ENCODE results near the gene PPP2R2B.
"Not testable (repeated sequence)": the region's sequence is repeated elsewhere in the genome, so short reads cannot be mapped to it uniquely, and the experiment has no call there.

Gene PPP2R2B

DNA sequence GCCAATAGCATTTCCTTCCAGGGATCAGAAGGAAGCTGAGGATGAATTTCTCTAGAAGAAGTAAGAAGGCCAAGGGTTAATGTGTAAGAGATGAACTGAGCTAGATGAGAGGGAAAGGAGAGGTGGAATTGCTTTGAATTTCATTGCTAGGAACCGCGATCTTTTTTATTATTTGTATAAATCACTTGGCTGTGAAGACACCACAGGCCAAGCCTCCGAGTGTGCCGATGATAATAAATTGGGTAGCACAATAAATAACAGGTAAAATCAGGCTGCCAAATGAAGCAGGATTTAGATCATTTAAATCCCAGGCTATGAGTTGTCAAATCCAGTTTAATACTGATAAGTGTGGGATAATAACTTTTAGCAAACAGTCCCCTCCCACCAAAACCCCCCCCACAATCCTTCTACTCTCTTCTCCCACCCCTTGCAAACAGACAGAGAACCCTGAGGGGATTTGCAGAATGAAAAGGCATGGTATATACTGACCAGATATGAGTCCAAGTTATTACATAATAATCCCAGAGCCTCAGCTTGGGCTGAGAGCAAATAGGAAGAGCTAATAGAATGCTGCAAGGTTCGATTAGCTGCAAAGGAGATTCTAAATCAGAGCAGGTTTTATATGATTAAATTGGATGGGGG lies 143.5 kb downstream of the PPP2R2B start:
- no peak for DNase-seq (ENCODE audit: low spot score)

DNA sequence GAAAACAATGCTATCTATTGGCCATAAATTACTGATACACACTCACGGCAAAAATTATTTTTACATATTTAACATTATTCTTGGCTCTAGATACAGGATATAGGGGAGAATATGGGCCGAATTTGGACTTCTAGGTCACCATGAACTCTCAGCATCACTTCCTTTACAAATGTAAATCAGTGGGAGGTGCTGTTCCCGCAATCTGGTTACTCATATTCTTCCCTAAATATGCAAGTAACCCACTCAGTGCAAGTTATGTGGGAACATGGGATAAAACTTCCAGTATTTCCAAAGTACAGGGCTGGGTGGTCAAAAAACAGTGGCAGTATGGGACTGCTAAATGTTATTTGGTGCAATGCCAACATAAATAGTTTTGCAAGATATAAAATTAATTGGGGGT lies 145.6 kb downstream of the PPP2R2B start:
- DNase-seq (ENCODE audit: low spot score), result no peak

DNA sequence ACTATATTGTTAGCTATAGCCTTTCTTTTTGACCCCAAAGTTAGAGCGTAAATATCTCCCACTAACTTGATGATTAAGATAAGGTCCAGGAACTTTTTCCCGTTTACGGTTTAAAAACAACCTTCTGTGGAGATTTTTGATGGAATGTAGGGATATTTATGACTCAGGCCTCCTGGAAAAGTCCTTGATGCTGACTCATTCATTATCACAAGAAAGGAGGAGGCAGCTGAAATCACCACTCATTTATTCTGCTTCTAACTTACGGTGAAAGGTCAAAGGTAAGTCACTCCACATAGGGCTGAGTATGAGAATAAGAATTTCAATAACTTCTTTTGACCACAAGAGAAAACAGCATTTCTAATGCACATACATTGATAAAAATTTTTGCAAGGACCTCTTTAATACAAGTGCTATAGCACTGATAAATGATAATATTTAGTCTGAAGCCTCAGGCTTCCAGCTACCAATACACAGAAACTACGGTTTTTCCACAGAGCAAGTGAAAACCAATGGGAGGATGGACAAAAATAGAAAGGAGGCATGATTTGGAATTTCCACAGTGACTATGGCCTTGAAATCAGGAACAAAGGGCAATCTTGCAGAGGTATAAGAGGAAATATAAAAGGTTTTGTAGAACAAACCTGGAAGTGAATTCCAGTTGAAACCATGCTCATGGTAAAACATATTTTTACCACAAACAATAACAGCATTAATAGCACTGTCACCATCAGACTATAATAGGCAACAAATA lies 146.5 kb downstream of the PPP2R2B start:
- no peak for DNase-seq (ENCODE audit: low spot score)

DNA sequence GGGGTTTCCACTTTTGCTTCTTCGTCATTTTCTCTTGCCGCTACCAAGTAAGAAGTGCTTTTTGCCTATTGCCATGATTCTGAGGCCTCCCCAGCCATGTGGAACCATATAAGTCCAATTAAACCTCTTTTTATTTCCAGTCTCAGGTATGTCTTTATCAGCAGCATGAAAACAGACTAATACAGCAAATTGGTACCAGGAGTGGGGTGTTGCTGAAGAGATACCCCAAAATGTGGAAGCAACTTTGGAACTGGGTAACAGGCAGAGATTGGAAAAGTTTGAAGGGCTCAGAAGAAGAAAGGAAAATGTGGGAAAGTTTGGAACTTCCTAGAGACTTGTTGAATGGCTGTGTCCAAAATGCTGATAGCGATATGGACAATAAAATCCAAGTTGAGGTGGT lies 149.8 kb downstream of the PPP2R2B start:
- not testable (repeated sequence) for DNase-seq (ENCODE audit: low spot score)

DNA sequence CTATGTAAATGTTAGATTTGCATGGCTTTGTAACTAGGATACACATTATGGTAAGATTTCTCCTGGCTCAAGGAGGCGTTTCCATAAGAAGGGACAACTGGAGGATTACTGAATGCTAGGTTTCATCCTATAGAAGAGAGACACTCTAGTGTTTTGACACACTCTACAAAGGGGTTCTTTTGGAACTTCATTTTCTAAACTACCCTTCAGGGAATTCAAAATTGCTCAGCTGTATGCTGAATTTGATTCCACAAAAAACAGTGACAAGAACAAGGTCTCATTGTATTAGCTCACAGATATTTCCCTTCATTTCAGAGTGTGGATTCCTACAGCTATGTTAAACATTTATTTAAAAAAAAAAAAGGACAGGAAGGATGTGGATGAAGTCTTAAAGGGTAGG lies 151.7 kb downstream of the PPP2R2B start:
- no peak for DNase-seq (ENCODE audit: low spot score)

DNA sequence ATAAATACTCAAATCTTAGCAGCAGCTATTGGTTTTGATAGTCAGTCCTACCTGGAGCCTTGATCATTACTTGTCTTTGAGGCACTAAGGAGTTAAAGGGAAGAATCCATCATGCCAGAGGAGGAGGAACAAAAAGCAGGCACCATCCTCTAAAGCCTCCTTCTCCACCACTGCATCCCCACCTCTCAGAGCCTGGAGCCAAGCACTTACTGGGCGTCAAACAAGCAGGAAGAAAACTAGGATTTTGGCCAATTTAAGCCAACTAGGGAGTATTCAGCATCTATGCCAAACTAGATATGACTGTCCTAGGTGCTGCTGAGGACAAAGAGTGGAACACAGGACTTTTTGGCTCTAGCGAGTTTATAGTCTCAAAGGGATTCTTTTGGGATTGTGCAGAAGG lies 152.5 kb downstream of the PPP2R2B start:
- DNase-seq (ENCODE audit: low spot score), result no peak

DNA sequence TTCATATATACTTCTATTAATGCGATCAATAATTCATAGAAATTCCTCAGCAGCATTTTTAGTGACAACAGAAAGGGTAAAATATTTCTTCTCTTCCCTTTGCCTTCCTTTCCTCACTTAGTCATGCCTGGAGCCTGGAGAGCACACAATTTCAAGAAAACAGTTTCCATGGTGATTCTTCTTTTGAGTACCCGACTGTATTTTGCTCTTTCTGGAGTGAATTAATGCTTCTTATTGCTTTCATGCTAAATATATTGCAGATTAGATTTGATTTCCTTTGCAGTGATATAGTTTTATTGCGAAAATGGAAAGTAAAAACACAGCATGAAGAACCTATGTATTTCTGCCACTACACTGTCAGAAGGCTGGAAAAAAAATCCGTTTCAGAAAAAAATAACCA lies 153.5 kb downstream of the PPP2R2B start:
- DNase-seq (ENCODE audit: low spot score), result no peak

DNA sequence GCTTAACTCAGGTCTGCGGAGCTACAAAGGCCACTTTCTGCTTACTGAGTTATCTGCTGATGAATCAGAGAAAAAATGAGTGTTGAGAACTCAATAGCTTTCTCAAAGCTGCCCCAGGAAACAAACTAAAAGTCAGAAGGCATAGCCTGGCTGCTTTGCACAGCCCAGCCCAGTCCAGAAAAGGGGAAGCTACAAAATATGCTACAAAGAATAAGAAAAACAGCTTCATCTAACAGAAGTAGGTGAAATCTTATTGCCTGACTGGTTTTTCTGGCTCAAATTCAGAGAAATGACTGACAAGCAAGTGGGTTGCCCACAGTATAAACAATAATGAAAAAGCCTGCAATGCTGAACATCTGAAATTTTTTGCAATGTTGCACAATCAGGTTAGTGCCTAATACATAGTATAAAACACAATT lies 156.2 kb downstream of the PPP2R2B start:
- DNase-seq (ENCODE audit: low spot score), result no peak

DNA sequence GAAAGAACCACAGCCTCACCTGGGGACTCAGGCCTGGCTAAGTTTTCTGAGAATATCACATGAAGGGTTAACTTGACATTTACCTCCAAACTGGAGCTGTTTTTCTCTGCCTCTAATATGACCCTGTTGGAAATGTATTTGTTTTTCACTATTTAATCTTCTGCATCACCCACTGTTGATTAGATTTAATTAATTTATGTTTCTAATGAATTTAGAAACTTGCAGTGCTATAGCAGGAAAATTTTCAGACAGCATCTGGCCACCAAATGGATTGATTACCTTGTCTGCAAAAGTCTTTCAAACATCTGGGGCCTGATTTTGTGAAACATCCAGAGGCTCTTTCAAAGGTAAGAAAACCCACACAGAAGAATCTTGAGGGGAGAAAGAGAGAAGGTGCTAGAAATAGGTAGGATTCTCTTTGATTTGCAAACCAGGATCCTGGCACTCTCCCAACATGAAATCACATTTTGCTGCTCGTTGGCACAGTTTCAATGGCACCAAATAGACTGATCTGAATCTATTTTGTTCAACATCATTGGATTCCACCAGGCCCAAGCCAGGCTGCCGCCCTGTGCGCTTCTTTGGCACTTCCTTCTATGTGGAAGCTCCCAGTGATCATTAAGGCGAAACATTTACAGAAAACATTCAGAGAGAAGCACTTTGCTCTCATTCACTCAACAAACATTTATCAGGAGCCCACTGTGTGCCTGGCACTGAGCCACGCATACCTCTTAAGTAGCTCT lies 157.3 kb downstream of the PPP2R2B start:
- no peak for DNase-seq (ENCODE audit: low spot score)

DNA sequence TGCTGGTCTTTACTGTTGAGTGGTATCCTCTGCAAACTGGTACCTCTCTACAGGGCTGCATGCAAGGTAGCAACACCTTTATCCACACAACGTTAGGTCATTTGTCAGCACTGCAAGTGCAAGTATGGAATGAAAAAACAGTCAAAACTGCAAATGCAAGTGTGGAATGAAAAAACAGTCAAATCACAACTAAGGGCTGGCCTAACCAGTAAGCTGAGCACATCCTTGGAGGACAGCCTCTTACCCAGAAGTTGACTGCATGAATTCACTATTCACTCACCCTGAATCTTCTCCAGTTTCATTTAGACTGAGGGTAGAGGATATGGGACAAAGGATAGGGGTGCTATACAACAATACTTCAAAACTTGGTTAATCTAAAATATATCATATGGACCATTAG lies 158.4 kb downstream of the PPP2R2B start:
- no peak for DNase-seq (ENCODE audit: low spot score)

DNA sequence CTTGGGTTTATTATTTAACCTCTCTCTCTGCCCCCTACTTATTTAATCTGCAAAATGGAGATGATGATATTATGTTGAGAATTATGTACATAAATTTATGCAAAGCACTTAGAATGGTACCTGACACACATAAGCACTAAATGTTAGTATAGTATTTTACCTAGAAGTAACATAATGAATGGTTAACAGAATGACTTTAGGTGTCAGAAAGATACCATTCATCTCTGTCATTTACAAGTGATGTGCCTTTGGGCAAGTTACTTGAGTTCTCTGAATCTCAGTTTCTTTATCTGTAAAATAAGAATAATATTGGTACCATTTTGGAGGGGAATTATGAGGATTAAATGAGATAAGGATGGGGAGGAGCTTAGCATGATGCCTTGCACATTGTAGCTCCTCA lies 159.4 kb downstream of the PPP2R2B start:
- DNase-seq (ENCODE audit: low spot score), result no peak

DNA sequence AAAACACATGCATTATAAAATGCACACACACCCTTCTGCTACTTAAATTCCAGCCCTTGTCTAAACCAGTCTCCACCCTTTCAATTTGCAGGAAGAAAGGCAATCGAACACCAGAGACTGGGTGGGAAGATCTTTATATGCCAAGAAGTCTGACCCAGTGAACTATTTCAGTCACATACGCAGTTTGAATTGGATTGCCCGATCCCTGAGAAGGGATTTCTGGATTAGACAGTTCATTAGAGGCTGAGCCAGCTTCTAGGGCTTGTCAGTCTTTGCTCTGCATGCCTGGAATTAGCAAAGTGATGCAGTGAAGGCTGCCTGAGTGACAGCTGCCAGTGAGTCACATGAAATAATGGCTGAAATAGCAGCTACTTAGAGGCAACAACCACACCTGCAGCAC lies 159.9 kb downstream of the PPP2R2B start:
- no peak for DNase-seq (ENCODE audit: low spot score)

DNA sequence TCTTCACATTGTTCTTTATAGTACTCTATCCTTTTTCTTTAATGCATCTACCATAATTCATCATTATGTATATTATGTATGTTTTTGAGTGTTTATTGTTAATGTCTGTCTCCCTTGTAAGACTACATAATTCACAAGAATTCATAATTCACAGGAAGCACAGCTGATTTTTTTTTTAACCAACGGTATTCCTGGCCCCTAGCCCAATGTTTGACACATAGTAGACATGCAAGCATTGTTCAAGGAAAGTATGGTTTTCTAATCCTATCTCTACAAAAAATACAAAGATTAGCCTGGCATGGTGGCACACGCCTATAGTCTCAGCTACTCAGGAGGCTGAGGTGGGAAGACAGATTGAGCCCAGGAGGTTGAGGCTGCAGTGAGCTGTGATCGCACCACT lies 160.6 kb downstream of the PPP2R2B start:
- DNase-seq (ENCODE audit: low spot score), result no peak

DNA sequence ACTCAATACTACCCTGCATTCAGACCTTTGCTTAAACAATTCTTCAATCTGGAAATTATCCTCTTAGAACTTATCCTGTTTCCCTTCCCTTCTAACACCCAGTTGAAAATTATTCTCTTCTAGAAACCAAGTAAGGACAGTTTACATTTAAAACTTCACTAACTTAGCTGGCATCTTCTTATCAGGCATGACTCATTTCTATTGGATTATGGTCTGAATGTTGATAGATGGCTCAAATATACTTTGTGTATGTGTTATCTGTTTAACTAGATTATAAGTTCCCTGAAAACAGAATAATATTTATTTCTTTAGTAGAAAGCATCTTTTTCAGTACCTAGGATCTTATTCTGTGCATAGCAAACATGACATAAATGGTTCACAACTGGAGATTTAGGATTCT lies 161.9 kb downstream of the PPP2R2B start:
- no peak for DNase-seq (ENCODE audit: low spot score)

DNA sequence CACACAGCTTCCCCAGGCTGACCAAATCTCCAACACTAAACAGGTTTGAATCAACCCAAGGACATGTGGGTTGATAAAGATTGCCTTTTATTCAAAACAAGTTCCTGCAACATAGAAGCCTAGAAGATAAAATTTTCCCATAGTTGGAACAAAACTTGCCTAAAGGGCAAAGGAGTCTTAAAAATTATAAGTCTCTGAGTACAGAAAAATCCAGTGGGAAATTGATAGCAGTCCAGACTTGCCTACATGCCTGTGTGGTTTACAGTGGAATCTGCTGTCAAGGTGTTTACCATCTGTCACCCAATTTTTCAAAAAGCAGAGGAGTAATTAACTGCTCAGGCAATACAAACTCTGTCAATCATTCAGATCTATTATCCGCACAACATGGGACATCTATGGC lies 168.2 kb downstream of the PPP2R2B start:
- no peak for DNase-seq (ENCODE audit: low spot score)

DNA sequence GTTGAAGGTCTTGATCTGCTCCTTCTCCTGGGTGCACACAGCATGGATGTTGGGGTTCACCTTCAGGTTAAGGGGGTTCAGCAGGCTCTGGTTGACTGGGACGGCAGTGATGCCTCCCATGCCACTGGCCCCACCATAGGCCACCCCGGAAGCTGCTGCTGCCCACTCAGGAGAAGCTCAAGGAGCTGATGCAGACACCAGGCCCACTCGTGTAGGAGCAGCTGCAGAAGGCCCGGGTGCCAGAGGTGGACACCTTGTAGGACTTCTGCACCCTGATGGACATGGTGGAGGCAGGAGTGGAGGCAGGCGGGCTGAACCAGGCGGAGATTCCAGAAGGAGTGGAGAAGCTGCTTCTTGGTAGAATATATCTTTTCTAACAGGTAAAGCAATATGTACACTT lies 171.2 kb downstream of the PPP2R2B start:
- DNase-seq (ENCODE audit: low spot score), result no peak

DNA sequence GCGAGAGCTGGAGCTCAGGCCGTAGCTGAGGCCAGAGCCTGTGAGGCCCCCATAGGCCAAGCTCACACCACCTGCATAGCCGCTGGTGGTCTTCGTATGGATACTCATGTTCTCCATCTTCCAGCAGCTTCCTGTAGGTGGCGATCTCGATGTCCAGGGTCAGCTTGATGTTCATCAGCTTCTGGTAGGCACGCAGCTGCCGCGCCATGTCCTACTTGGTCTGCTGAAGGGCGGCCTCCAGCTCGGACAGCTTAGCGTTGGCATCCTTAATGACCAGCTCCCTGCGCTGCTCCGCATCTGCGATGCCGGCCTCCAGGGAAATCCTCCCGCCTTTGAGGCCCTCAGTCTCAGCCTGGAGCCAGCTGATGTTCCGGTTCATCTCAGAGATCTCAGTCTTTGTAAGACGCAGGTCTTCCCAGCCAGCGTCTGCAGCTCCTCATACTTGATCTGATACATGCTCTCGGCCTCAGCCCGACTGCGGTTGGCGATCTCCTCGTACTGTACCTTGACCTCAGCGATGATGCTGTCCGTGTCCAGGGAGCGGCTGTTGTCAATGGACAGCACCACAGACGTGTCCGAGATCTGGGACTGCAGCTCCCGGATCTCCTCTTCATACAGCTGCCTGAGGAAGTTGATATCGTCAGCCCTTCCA lies 172.1 kb downstream of the PPP2R2B start:
- no peak for DNase-seq (ENCODE audit: low spot score)

DNA sequence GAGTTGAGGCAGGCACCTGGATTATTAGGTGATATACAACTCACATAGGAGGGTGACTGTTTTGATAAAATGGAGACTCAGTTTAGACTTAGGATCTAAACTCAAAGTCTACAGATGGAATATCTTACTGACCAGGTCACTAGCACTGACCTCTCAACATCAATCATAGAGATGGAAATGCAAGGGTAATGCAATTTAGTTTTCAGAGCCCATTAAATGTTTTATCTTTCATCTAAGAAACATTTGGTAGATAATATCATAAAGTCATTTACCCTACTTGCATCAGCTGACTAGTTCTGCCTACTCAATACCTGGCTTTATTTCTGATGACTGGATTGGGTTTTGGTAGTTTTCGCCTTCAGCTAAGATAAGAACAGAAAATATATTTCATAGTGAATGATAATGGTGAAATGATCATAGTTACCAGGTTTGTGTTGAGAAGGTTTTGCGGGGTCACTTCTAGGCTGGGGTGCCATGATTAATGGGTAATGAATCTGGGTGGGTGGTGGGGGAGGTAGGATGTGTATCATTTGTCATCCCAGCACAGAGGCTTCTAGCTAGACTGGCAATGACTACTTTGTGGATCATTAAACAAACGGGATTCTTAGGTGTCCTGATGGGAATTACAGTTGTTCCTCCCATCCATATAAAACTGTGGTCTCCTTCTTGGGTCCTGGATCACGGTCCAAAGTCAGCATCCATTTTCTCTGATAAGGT lies 173.4 kb downstream of the PPP2R2B start:
- DNase-seq (ENCODE audit: low spot score), result no peak

DNA sequence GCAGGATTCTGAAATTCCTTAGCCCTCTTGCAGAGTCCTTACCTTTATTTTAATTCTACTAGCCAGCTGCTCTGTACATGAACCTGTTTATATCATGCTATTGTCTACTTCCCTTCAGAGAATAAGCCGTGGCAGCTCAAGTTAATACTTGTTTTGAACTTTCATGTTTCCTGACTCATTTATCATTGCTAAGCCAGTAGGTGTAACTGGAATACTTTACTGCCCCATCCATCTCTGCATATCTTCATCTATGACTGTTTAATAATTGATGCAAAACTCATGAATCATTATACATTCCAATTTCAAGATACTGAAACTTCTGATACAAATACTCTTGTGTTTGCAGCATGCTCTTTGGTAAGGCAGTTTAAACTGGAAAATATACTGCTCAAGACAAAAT lies 174.7 kb downstream of the PPP2R2B start:
- DNase-seq (ENCODE audit: low spot score), result no peak

DNA sequence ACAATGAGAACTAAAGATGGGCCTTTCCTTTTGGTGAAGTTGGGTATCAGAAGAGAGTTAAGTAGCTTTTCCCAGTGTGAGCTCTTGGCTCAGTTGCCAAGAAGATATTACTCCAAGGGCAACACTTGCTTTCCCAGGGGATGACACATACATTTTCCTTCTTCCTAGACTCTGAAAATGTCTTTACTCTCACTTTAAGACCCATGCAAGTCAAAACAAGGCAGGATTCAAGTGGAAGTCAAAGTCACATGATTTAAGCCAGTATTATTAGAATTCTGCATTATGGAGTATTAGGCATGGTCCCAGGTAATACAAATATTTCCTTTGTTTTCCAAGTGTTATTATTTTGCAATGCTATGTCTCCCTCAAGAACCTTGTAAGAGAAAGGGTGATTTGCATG lies 175.1 kb downstream of the PPP2R2B start:
- DNase-seq (ENCODE audit: low spot score), result no peak

DNA sequence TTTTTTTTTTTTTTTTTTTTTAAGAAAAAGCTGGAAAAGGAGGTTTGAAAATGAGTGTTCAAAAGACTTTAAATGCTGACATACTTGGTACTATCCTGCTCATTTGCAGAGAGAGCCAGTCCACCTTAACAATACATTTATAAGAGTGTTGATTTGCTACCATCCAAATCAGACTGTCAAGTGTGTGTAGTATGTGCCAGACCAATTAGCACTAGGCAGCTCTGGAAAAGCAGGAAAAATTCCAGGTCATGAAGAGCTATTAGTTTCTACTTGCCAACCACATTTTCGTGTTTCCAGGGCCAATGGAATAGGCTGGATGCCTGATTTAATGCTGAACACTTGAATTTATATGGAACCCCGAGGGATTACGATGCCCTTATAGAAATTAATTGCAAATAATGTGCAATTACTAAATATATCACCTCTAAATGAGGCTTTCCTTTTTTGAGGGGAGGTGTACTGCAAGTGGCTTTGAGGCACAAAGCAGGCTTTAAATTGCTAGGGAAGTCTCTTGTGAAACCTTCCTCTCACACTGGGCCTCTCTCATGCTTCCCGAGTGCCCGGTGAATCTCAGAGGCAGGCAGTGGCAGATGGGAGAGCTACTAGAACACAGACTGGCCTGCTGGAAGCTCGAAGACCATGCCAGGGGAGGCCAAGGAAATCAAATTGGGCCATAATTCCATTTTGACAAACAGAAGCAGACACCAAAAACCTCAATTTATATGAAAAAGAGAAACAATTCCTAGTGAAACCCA lies 178.7 kb downstream of the PPP2R2B start:
- DNase-seq (ENCODE audit: low spot score), result peak; percentile 43
